Activated T-helper 17 cell treated with anti-CD3 and anti-CD28 coated beads, Interleukin-2, amount 50 U/mL, for 72 hours (primary cell): ENCODE data around the gene AP2A1. TPM values are rescaled to one million over a fixed set of nuclear protein-coding genes. Genes with fewer than 3 reads are reported as not detected.
"Not testable (repeated sequence)": the region's sequence is repeated elsewhere in the genome, so short reads cannot be mapped to it uniquely, and the experiment has no call there.

ENCODE experiments used
- ATAC-seq: fragments of 150-1000 bp; cut with Tn5 transposase; replicated peaks from 2 replicates; pipeline ENCODE4 v1.10.0; 2021; ENCODE audit warnings: mild to moderate bottlenecking, moderate library complexity
- H3K27ac Mint-ChIP-seq: one replicate; pipeline ENCODE4 v1.8.0; 2022; ENCODE audit warnings: mixed read lengths
- H3K27me3 Mint-ChIP-seq: one replicate; pipeline ENCODE4 v1.8.0; 2022; ENCODE audit warnings: mixed read lengths
- H3K36me3 Mint-ChIP-seq: one replicate; pipeline ENCODE4 v1.8.0; 2022; ENCODE audit warnings: low read depth, mild to moderate bottlenecking, mixed read lengths
- H3K4me1 Mint-ChIP-seq: one replicate; pipeline ENCODE4 v1.8.0; 2022; ENCODE audit warnings: mixed read lengths
- H3K4me3 Mint-ChIP-seq: one replicate; pipeline ENCODE4 v1.8.0; 2022; ENCODE audit warnings: mild to moderate bottlenecking, mixed read lengths
- H3K9me3 Mint-ChIP-seq: one replicate; pipeline ENCODE4 v1.8.0; 2022; ENCODE audit warnings: mixed read lengths
- total RNA-seq, 2 donors: library from RNA; stranded (reverse); gene quantifications; one replicate each; pipeline ENCODE4 v1.2.3, GENCODE V29; 2022

AP2A1 gene
- total RNA-seq, 2 donors from 2014 or later: 77.5 to 87.0 TPM

GRCh38 chr19:49808711-49809159 lies 41.9 kb downstream of the AP2A1 start:
- no peaks in the 10 kb centered on the region for H3K9me3 Mint-ChIP-seq
- H3K36me3 Mint-ChIP-seq: peaks cover 17% of the 10 kb centered on the region
- peak overlapping the region; percentile 86 for H3K4me3 Mint-ChIP-seq
- no peaks in the 10 kb centered on the region for H3K27me3 Mint-ChIP-seq
- peaks cover 17% of the 10 kb centered on the region for H3K4me1 Mint-ChIP-seq
- ATAC-seq: peak; percentile 50
- H3K27ac Mint-ChIP-seq: peak overlapping the region; percentile 92

GRCh38 chr19:49809160-49809940 lies 42.5 kb downstream of the AP2A1 start:
- peak overlapping the region; percentile 92 for H3K27ac Mint-ChIP-seq

DNA sequence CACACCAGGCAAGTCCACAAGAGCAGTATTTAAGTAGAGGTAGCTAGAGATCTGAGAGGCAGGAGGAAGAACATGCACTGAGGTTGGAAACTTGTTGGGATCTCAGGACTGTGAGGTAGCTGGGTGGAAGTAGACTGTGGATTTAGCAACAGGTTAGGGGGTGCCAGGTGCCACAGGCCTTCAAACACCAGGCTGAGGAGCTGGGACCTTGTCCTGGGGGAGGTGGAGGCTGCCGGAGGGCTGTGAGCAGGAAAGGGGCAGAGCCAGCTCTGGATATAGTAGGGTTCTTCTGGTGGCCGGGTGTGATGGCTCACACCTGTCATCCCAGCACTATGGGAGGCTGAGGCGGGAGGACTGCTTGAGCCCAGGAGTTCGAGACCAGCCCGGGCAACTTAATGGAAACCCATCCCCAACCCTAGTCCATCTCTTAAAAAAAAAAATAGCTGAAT lies 43.2 kb downstream of the AP2A1 start:
- peak overlapping the region; percentile 86 for H3K4me3 Mint-ChIP-seq
- H3K27me3 Mint-ChIP-seq: no peaks in the 10 kb centered on the region
- peaks cover 7% of the 10 kb centered on the region for H3K36me3 Mint-ChIP-seq
- H3K4me1 Mint-ChIP-seq: peaks cover 17% of the 10 kb centered on the region
- no peaks in the 10 kb centered on the region for H3K9me3 Mint-ChIP-seq
- H3K27ac Mint-ChIP-seq: peak overlapping the region; percentile 92
- ATAC-seq: no peak

More at GRCh38 chr19:49809160-49809940, 42.5 kb downstream of the AP2A1 start:
- Mint-ChIP-seq H3K4me1 (peaks cover 17% of the 10 kb centered on the region), H3K4me3 (peak overlapping the region; percentile 86), H3K36me3 (peaks cover 11% of the 10 kb centered on the region), H3K9me3 (no peaks in the 10 kb centered on the region), H3K27me3 (no peaks in the 10 kb centered on the region)
- peak; percentile 36 for ATAC-seq

GRCh38 chr19:49811328-49811727 lies 44.5 kb downstream of the AP2A1 start:
- H3K9me3 Mint-ChIP-seq: no peaks in the 10 kb centered on the region
- no peak overlapping the region for H3K27ac Mint-ChIP-seq
- H3K4me3 Mint-ChIP-seq: peak overlapping the region; percentile 95
- ATAC-seq: no peak
- peaks cover 3% of the 10 kb centered on the region for H3K36me3 Mint-ChIP-seq
- H3K27me3 Mint-ChIP-seq: no peaks in the 10 kb centered on the region
- H3K4me1 Mint-ChIP-seq: peaks cover 14% of the 10 kb centered on the region

- Mint-ChIP-seq H3K4me1 (peaks cover 11% of the 10 kb centered on the region), H3K27me3 (no peaks in the 10 kb centered on the region), H3K36me3 (no peaks in the 10 kb centered on the region), H3K27ac (peak overlapping the region; percentile 99), H3K4me3 (peak overlapping the region; percentile 95), H3K9me3 (no peaks in the 10 kb centered on the region)
- no peak for ATAC-seq
Measured at GRCh38 chr19:49812452-49812996, 45.7 kb downstream of the AP2A1 start.

DNA sequence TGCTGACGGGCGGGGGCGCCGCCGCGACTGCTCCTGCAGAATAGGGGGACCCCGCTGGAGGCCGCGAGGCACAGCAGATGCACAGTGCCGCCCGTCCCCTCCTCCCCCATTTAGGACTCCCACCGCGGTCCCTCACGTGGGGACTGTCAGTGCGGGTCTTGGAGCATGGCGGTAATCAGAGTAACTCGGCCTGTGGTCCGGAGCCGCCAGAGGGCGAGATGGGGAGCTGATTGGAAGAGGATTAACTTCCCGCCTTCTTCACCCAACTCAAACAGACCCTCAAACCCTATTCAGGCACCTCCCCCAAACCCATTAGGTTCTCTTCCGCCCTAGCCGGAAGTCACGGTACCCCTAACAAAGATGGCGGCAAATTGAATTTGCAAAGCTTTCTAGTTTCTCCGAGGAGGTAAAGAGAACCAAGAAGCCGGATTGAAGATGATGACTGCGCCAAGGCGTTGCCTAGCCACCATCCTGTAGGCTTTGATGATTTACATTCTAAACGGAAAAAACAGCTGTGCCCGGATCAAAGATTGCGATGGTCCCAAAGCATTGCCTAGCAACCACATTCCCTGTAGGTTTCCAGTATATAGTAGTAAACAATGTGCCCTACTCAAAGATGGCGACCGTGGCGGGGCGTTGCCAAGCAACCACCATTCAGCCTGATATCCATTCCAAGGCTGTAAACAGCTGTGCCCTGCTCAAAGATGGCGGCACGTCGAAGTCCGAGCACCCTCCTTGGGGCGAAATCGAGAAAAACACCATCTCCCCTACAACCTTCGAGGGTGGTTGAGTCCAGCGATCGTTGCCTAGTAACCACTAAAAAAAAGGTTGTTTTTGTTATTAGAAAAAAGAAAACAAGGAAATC lies 46.4 kb downstream of the AP2A1 start, which contains the start of gene FUZ:
Gene FUZ, minus strand, starts transcription at position 296 of the 865 bp plus-strand sequence. Its CDS starts 186 bp downstream, at position 110.
- H3K4me3 Mint-ChIP-seq: peak within 1 kb of the TSS; percentile 95
- H3K27me3 Mint-ChIP-seq: no peaks in the 10 kb centered on the region
- no peaks in the 10 kb centered on the region for H3K36me3 Mint-ChIP-seq
- H3K27ac Mint-ChIP-seq: peak within 1 kb of the TSS; percentile 99
- H3K9me3 Mint-ChIP-seq: no peaks in the 10 kb centered on the region
- H3K4me1 Mint-ChIP-seq: peaks cover 11% of the 10 kb centered on the region
- ATAC-seq: peak; percentile 78

GRCh38 chr19:49814010-49814409 lies 47.2 kb downstream of the AP2A1 start:
- Mint-ChIP-seq H3K4me3 (peak overlapping the region; percentile 95), H3K9me3 (no peaks in the 10 kb centered on the region), H3K27ac (peak overlapping the region; percentile 99), H3K27me3 (no peaks in the 10 kb centered on the region), H3K36me3 (peaks cover 2% of the 10 kb centered on the region), H3K4me1 (peaks cover 7% of the 10 kb centered on the region)
- no peak for ATAC-seq

DNA sequence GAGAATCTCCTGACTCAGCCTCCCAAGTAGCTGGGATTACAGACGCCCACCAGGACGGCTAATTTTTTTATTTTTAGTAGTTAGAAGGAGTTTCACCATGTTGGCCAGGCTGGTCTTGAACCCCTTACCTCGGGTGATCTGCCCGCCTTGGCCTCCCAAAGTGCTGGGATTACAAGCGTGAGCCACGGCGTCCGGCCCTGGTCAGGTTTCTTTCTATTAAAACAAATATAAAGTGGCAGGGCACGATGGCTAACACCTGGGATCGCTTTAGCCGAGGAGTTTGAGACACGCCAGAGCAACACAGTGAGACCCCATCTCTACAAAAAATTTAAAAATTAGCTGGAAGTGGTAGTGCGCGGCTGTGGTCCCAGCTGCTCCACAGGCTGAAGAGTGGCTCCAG lies 49.8 kb downstream of the AP2A1 start:
- H3K27me3 Mint-ChIP-seq: no peaks in the 10 kb centered on the region
- no peak for ATAC-seq
- no peaks in the 10 kb centered on the region for H3K9me3 Mint-ChIP-seq
- peaks cover 6% of the 10 kb centered on the region for H3K4me1 Mint-ChIP-seq
- H3K27ac Mint-ChIP-seq: no peak overlapping the region
- peaks cover 15% of the 10 kb centered on the region for H3K36me3 Mint-ChIP-seq
- H3K4me3 Mint-ChIP-seq: peak overlapping the region; percentile 95

DNA sequence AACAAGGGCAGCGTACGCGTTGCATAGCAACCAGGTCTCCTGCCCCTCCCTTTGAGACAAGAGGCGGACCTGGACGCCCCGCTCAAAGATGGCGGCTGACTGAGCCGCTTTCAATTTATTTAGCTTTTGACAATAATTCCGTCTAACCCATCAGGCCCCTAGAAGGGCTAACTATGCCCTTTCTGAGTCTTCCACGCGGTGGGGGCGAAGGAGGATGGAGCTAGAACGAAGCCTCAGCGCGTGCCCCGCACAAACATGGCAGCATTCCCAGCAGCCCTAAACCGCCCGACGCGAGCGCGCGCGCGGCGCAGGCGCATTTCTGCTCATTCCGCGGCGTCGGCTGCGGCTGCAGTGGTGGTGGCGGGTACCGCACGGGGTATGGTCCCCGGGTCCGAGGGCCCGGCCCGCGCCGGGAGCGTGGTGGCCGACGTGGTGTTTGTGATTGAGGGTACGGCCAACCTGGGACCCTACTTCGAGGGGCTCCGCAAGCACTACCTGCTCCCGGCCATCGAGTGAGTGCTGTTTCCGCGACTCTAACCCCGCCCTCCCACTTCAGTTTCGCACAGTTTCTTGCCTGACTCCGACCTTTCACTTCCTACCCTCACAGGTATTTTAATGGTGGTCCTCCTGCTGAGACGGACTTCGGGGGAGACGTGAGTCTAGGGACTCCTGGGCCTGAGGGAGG lies 51.3 kb downstream of the AP2A1 start, which contains the start of gene MED25:
Gene MED25, plus strand, starts transcription at position 326 of the 685 bp plus-strand sequence. Its CDS starts 53 bp downstream, at position 379.
- Mint-ChIP-seq H3K4me1 (peaks cover 8% of the 10 kb centered on the region), H3K9me3 (no peaks in the 10 kb centered on the region), H3K36me3 (peaks cover 19% of the 10 kb centered on the region), H3K27me3 (no peaks in the 10 kb centered on the region), H3K4me3 (peak within 1 kb of the TSS; percentile 95), H3K27ac (peak within 1 kb of the TSS; percentile 99)
- peak; percentile 67 for ATAC-seq

DNA sequence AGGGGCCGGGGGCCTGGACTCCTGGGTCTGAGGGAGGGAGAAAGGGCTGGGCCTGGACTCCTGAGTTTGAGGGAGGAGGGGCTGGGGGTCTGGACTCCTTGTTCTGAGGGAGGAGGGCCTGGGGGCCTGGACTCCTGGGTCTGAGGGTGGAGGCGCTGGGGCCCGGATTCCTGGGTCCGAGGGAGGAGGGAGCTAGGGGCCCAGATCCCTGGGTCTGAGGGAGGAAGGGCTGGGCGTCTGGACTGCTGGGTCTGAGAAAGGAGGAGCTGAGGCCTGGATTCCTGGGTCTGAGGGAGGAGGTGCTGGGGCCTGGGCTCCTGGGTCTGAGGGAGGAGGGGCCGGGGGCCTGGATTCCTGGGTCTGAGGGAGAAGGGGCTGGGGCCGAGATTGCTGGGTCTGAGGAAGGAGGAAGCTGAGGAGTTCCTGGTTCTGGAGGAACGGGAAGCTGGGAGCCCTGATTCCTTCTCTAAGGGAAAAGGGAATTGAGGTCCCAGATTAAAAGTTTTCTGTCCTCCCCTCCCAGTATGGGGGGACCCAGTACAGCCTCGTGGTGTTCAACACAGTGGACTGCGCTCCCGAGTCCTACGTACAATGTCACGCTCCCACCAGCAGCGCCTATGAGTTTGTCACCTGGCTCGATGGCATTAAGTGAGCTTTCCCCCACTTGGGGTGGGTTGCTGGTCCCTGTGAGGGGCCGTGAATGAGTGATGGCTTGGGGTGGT lies 52.0 kb downstream of the AP2A1 start:
- Mint-ChIP-seq H3K4me1 (peaks cover 10% of the 10 kb centered on the region), H3K36me3 (peaks cover 24% of the 10 kb centered on the region), H3K27me3 (no peaks in the 10 kb centered on the region), H3K27ac (peak overlapping the region; percentile 99), H3K4me3 (peak overlapping the region; percentile 95), H3K9me3 (no peaks in the 10 kb centered on the region)
- no peak for ATAC-seq

- Mint-ChIP-seq H3K27ac (peak overlapping the region; percentile 99), H3K36me3 (peaks cover 24% of the 10 kb centered on the region), H3K4me3 (peak overlapping the region; percentile 95), H3K4me1 (peaks cover 10% of the 10 kb centered on the region)
- not testable (repeated sequence) for ATAC-seq, H3K27me3 Mint-ChIP-seq, H3K9me3 Mint-ChIP-seq
Measured at GRCh38 chr19:49819452-49820115, 52.8 kb downstream of the AP2A1 start.

GRCh38 chr19:49820125-49820524 lies 53.3 kb downstream of the AP2A1 start:
- no peak for ATAC-seq
- H3K9me3 Mint-ChIP-seq: no peaks in the 10 kb centered on the region
- no peak overlapping the region for H3K27ac Mint-ChIP-seq
- H3K36me3 Mint-ChIP-seq: peaks cover 24% of the 10 kb centered on the region
- H3K27me3 Mint-ChIP-seq: no peaks in the 10 kb centered on the region
- H3K4me1 Mint-ChIP-seq: peaks cover 10% of the 10 kb centered on the region
- H3K4me3 Mint-ChIP-seq: no peak overlapping the region

DNA sequence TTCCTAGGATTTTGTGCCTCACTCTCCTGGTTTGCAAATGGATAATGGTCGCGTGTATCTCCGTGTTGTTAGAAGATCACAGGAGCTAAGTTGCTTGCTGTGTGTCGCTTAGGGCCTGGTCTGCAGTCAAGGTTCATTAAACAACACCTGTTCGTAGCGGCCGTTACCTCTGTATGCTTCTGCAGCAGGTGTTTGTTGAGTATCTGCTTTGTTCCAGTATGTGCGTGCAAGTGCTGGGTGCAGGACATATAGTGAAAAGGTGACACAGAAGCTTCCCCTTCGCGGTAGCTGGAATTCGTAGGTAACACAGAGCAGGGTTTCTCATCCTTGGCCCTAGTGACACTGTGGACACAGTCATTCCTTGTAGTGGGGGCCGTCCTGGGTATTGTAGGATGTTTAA lies 56.7 kb downstream of the AP2A1 start:
- no peak overlapping the region for H3K4me3 Mint-ChIP-seq
- no peak overlapping the region for H3K27ac Mint-ChIP-seq
- no peak for ATAC-seq
- peaks cover 10% of the 10 kb centered on the region for H3K4me1 Mint-ChIP-seq
- no peaks in the 10 kb centered on the region for H3K9me3 Mint-ChIP-seq
- peaks cover 31% of the 10 kb centered on the region for H3K36me3 Mint-ChIP-seq
- H3K27me3 Mint-ChIP-seq: no peaks in the 10 kb centered on the region
